Measurements from ENCODE around the gene SLC38A8.

Gene SLC38A8

DNA sequence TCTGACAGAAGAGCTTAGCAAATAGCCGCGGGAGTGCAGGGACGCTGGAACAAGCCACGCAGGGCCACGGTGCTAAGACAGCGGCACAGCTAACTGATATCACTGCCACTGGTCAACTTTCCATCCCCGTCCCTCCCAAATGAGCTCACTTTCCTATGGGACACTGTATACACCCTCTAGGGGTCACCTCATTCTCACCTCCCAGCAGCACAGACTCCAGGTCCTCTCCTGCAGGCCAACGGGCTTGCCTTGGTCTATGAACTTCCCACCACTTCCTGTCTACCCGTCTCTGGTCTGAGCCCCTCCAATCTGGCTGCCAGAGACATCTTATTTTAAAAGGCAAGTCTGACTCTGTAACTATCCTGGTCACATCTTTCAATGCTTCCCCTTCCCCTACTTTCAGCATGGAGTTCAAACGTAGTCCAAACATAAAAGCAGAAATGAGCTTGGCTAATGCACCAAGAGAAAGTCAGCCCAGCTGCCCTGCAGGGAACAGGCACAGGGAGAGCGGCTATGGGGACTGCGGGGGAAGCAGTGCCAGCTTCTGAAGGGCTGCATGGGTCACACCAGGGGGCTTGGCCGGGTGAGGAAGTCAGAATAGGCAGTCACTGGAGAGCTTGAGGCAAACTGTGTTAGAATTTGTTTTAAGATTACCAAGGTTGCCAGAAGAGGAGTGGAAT lies 26.3 kb upstream of the SLC38A8 start:
- DNase-seq (ENCODE audit: low spot score), result no peak

DNA sequence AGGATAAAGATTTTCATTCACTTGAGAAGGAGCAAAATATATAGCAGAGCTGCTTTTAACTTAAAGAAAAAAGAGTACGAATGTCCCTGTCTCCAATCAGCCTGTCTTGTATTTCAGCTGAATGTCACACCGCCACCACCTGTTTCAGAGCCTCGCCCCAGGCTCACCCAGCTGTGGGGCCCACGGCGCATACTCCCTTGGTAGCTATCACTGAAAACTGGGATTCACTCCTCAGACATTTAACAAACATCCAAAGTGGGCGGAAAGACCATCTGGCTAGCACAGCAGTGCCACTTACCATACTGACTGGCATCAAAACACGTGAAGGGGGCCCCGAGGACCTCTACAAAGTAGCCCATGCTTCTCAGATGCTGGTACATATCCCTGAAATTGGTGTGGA lies 25.4 kb upstream of the SLC38A8 start:
- DNase-seq (ENCODE audit: low spot score), result no peak

DNA sequence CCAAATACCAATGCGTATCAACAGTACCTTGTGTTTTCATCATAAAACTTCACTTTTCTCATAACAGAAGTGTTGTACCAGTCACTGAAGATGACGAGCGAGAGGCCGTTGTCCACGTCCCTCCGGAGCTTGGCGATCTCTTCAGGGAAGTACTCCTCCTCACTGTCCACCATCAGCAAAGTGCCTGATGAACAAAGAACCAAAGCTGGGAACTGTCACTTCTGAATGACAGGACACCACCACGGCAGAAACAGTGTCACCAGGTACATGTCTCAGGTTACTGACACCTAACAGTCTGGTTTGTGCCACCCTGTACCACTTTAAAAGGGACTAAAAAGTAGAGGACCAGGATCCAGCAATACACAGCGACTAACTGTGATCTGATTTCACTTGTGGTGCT lies 25.0 kb upstream of the SLC38A8 start:
- DNase-seq (ENCODE audit: low spot score), result no peak

DNA sequence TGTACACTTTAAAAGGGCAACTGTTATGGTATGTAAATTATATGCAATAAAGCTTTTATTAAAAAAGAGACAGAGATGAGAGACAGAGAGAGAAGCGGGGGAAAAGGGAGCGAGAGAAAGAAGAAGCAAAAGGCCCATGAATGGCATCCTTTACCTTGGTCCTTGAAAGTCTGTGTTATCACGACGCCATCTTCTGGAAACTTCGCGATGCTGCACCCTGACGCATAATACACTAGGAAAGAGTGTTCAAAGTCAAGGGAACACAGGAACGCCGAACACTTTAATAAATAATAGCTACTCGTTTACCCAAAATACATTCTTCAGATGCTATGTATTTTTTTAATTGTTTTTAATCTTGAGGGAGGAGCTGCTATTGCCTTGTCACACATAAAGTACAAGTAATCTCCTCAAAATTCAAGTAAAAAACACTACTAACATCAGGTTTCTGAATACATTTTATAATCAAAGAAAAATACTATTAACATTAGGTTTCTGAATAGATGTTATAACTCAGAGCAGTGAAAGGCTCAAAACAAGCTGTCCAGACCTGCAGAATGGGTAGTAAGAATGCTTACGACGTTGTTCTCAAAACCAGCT lies 23.0 kb upstream of the SLC38A8 start:
- peak; percentile 65 for DNase-seq (ENCODE audit: low spot score)

DNA sequence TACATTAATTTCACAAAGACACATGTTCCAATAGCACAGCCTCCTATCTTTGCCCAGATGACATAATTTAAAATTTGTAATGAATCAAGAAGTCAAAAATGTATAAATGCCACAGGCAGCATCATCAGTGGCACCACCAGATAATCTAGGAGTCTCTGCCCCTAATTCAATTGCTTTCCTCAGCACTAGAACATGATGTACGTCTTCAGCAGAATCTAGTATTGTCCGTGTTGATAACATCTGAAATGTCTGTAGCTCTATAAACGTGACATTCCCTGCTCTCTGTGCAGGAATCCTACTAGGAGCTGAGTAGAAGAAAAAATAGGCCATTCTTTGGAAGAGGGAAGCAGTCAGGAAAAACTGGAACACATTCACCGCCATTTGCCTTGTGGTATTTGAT lies 21.4 kb upstream of the SLC38A8 start:
- no peak for DNase-seq (ENCODE audit: low spot score)

DNA sequence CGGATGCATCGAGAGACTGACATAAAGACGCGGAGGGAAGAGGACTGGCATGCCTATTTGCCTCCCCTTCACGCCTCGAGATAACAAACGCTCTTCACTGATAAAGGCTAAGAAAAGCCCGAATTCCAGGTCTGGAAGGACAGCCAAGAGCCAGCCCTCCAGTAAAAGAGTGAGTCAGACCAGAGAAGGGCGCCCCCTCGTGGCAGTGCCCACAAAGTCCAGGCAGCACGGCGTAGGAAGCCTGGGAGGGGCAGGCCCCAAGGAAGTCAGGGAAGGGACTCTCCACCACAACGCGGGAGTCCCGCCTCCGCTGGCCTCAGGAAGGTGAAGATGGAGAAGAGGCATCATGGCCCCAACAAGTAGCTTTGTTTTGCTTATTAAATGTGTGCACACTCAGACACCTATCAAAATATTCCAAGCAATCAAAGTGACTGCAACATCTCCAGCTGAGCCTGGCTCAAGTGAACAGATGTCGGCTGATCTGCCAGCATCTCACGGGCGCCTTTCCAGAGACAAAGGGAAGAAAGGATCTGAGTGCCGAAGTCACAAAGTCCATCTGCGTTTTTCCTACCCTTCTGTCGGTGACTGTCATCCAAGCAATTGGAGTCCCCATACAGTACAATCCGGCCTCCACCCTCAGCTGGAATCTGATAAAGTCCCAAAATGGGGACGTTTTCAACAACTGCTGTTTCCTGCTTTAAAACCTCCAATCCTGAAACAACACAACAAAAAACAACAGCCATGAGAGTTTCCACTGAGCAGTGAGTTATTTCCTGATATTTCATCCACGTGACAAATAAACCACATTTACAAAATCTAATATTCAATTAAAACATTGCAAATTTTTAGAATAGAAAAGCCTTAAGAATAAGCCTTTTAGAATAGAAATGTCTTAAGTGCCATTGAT lies 20.4 kb upstream of the SLC38A8 start:
- peak; percentile 94 for DNase-seq (ENCODE audit: low spot score)

DNA sequence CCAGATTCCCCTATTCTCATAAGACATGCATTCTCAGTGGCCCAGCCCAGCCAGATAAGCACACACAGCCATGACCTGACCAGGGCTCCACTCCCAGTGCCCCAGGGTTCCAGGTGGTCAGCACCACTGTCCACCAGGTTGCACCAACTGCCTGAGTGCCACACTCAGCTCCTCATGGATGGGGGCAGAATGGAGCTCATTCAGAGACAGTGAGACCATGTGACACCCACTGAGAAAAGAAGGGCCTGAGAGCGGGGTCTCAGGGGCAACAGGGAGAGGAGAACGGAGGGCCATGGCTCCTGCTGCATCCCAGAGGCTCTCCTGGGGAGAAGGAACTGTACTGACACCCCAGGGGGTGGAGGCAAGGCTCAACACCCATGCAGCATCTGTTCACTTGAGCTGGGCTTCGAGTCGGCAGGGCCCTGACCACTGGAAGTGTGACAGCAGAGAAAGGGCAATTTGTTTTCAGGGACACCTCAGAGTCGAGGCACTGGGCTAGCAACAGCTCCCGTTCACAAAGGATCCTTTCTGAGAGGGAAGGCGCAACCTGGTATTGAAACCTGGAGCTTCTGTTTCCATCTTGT lies 18.7 kb upstream of the SLC38A8 start:
- DNase-seq (ENCODE audit: low spot score), result no peak

DNA sequence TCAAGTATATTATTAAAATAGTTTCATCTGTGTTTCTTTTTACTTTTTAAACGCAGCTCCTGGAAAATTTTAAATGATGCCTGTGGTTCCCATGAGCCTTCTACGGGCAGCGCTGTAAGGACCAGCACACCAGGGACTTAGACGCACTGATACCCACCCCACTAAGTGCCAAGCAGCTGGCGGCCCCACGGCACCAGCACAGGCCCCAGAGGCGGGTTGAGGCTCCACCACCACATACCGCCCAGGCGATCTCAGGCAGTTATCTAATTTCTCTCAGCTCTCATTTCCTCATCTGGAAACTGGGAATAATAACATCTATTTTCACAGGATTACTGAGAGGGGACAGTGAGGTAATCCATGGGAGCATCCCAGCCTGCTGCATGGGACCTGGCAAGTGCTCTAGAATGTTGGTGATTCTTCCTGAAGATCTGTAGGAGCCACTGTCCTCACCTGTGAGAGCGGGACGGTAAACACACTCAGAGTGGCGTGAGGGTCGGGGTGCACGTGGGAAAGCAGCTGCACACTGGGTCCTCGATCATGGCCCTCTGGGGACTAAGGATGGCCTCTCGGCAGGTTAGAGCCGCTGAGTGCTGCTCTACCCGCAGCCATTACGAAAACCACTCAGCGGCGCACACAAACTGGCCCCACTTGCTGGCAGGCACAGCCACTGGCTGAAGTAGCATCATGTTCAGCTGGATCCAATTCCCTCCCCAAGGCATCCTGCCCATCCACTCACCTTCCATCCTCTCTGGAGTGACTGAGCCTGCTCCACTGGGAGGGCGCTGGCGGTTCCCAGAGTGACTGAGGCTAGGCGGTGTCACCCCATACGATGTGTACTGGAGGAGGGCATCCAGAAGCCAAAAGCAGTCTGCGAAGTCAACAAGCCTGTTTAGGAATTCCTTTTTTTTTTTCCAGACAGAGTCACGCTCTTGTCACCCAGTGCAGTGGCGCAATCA lies 17.6 kb upstream of the SLC38A8 start:
- no peak for DNase-seq (ENCODE audit: low spot score)

DNA sequence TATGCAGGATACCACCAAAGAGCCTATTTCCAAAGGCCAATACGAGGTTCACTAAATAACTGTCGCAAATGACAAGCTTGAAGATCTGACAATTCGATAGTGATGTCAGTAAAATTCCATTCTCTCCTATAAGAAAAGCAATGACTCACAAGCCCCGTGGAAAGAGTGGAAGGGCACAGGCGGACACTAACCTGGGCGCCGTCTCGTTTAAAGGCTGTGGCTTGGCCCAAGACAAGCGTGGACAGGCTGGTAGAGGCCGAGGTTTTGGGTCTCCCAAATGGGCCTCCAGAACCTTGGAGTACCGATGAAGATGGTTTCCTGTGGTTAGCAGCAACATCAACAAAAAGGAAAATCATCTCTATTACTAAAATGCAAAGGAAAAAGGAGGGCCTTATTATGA lies 16.5 kb upstream of the SLC38A8 start:
- DNase-seq (ENCODE audit: low spot score), result no peak

DNA sequence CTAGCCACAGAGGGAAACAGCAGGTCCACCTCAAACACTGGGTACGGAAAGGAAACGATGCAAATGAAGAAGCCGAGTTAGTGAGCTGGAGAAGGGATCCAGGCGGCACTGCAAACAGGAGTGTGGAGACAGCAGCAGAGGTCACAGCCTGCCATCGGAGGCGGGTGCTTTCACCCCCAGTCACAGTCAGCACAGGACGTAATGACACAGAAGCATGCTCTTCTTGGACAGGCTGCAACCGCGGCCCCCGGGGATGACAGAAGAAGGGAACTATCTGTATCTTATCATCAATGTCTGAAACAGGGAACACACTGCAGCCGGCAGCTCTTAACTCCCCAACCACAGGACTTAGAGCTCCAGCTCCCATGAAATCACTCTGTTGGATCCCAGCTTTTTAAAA lies 16.1 kb upstream of the SLC38A8 start:
- no peak for DNase-seq (ENCODE audit: low spot score)

DNA sequence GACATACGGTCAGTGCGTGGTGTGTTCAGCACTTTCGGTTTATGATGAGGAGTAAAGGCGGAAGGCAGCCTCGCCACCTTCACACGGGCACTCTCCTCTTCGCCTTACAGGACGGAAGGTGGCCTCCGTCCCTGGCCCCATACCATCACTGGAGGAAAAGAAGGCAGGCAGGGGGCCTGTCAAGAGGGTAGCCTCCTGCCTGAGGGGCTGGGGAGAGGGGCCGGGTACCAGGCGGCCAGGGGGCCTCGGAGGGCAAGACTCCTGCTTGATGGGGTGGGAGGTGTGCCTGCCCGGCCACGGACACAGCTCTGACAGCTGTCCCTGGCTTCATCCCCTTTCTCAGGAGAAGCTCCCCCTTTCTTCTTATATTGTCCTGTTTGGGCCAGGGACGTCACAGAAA lies 15.6 kb upstream of the SLC38A8 start:
- DNase-seq (ENCODE audit: low spot score), result no peak

DNA sequence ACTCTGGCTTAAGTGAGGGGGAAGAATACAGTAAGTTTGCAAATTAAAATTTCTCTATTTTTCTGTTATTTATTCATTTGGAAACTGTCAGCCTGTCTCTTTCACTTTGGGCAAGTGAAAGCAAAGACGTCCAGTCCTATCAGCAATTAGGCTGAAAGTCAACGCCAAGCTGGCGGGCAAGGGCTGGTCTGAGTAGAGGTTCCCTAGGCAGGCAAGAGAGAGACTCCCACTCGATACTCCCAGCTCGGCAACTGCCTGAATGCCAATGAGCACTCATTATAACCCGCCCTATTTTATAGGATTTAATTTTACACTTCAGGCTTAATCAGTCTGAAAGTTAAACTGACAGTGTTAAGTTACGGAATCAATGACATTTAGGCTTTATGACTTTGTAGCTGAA lies 14.3 kb upstream of the SLC38A8 start:
- DNase-seq (ENCODE audit: low spot score), result no peak

DNA sequence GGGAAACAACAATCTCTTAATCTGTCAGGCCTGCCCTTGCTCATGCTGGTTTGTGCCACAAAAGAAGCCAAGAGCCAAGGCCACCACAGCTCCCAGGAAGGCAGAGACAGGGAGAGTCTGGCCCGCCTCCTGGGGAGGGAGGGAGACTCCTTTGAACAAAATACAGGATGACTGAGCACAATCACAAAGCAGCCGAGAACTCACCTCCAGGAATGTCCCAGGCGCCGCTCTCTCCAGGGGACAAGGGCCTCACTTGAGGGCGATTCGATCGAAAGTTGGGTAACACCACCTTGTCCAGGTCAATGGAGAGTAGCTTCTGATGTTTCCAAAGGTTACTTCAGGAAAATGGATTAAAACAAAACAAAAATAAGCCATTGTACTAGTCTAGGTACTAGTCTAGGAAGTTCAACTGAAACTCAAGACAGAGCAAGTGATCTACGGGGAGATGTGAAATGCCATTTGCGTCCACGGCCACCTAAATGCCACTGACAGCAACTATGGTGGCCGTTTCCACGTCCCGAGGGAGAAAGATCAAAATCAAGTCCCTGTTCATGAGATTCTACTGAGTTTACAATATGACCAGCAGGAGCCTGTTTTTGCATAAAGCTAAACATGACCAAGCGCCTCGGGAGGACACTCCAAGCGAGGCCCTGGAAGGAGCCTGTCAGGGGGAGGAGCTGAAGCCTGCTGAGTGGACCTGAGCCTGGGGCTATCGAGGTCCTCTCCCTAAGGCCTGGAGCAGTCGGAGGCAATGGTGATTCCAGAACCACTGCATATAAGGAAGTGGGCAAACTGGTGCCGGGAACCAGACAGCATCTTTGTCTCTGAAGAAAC lies 13.4 kb upstream of the SLC38A8 start:
- DNase-seq (ENCODE audit: low spot score), result no peak

DNA sequence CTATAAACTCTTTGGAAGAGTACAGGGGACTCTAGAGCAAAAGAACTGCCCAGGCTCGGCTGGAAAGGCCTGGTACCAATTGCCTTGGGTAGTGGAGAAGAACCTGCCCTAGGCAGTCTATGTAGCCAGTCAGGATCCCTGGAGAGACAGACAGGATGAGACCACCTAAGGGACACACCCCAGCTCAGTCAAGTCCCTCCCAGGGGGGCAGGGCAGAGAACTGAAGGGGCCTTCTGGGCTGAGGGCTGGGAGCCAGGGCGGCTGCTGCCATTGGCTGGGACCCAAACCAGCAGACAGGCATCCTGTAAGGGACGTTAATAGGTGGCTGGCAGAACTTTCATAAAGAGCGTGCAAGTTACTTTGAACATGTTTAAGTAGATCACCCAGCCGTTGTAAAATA lies 12.8 kb upstream of the SLC38A8 start:
- DNase-seq (ENCODE audit: low spot score), result no peak

DNA sequence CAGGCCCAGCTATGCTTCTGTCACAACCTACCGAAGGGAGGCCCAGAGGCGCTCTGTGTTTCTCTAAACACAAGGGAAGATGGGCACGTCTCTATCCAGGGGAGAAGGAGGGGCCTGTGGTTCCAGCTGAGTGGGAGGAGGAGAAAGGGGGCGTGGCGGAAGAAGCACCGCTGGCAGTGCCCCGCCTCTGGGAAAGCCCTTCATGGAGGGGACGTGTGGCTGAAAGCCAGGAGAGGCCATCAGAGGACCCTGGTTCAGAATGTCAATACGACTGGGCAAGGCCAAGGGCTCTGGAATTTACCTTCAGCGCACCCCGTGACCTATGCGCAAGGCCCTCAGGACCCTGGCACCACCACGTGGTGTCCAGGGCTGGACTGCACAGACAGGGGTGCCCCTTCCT lies 12.3 kb upstream of the SLC38A8 start:
- no peak for DNase-seq (ENCODE audit: low spot score)

DNA sequence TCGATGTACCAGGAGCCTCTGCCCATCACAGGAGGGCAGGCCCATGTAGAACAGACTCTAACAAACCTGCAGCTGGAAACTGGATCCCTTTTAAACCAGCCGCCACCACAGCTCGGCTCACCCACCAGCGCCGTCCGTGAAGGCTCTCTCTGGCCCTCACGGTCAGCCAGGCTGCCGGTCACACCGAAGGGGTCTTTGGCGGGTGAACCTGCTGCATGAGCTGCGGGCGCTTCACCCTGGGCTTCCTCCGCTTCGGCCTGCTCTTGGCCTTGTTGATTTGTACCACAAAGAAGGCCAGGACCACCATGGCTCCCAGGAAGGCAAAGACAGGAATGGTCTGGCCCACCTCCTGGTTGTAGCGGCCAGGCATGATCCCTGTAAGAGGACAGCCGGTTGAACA lies 11.7 kb upstream of the SLC38A8 start:
- DNase-seq (ENCODE audit: low spot score), result no peak

DNA sequence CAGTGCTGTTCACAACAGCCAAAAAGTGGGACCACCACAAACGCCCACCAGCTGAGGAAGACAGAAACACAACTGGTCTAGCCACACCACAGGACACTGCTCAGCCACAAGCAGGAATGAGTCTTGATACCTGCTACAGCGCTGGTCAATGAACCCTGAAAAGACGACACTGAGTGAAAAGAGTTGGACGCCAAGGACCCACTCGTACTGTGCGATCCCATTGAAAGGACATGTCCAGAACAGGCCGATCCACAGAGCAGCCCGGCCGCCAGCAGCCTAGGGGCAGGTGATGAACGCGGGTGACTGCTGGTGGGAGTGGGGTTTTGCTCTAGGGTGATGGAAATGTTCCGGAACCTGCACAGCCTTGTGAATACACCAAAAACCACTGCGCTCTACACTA lies 10.6 kb upstream of the SLC38A8 start:
- no peak for DNase-seq (ENCODE audit: low spot score)

DNA sequence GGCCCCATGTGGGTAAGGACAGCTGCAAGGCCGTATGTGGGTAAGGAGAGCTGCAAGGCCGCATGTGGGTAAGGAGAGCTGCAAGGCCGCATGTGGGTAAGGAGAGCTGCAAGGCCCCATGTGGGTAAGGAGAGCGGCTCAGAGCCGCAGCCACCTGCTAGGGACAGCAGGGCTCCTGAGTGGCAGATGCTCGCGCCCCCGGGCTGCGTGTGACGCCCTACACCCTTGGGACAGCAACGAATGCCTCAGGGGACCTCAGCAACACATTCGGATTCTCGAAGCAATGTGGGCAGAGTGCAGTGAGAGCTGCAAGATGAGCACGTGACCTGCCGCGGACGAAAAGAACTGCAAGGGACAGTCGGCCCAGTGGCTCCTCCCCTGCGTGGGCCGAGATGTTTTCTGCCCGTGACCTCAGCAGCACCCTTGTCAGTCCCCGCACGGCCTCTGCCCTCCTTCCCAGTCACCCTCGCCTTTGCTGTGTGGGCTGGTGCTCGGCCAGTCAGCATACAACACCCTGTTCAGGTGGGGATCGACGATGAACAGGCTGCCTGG lies 9.6 kb upstream of the SLC38A8 start:
- no peak for DNase-seq (ENCODE audit: low spot score)

DNA sequence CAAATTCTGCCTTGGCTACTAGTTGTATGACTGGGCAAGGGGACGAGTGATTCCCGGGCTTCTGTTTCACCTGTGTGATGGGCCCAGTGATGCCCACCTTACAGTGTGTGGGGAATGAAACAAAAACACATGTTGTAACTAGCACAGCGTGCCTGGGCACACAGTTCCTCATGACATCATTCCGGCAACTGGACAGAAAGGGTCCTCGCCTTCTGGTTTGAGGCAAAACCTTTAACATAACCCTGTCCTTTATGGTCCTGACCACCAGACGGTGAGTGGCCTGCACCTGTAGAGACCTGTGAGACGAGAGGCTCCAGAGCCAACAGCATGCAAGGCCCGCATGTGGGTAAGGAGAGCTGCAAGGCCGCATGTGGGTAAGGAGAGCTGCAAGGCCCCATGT lies 7.7 kb upstream of the SLC38A8 start:
- DNase-seq (ENCODE audit: low spot score), result no peak

DNA sequence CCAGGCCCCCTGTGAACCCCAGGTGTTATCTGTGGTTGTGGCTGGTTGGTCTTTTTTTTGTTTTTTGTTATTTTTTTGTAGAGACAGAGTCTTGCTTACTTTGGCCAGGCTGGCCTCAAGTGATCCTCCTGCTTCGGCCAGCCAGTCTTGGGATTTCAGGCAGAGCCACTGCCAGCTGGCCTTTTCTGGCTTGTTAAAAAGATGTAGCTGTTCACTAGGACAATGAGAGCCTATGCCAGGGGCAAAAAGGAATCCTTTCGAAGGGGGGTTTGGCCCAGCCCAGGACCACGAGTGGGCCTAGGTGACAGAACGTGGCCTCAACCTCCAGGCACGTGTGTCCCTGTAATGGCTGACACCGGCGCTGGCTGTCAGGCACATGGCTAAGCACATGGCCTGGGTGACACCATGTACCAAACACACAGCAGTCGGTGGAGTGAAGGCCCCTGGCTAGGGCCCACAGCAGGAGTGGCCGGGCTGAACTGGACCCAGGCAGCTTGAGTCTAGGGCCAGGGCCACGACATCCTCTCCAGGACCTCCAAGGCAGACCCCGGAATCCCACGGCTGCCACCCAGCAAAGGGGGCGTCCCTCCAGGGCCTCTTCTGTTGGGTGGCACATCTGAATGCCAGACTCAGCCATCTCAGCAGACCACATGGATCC lies 6.9 kb upstream of the SLC38A8 start:
- DNase-seq (ENCODE audit: low spot score), result no peak
